Nephron (organoid): ENCODE data around the gene DHRSX.

Source experiments
- H3K27ac Mint-ChIP-seq, 3 experiments: 2 replicates each; pipeline ENCODE4 v1.8.0; 2020; ENCODE audit warnings: mixed read lengths in 3 of 3, mild to moderate bottlenecking in 2 of 3, moderate library complexity in 1 of 3
- H3K27me3 Mint-ChIP-seq: 2 replicates; pipeline ENCODE4 v1.8.0; 2021; ENCODE audit warnings: low read depth, mild to moderate bottlenecking, moderate library complexity, mixed read lengths
- H3K36me3 Mint-ChIP-seq: 2 replicates; pipeline ENCODE4 v1.8.0; 2020; ENCODE audit warnings: low read depth, mixed read lengths
- H3K4me1 Mint-ChIP-seq: 2 replicates; pipeline ENCODE4 v1.8.0; 2020; ENCODE audit warnings: mixed read lengths
- H3K4me3 Mint-ChIP-seq, 3 experiments: 2 replicates each; pipeline ENCODE4 v1.8.0; 2020; ENCODE audit warnings: mild to moderate bottlenecking in 3 of 3, mixed read lengths in 3 of 3, moderate library complexity in 2 of 3
- H3K9me3 Mint-ChIP-seq: 2 replicates; pipeline ENCODE4 v1.8.0; 2020; ENCODE audit warnings: mixed read lengths
- CTCF ChIP-seq, 3 experiments: fragments of 200-600 bp; sonication (generic); IDR thresholded peaks; one replicate each; pipeline ENCODE4 v1.5.0; 2021; ENCODE audit warnings: antibody characterized with exemption in 3 of 3; ENCODE audit not compliant: unreplicated experiment in 3 of 3

DHRSX gene

GRCh38 chrX:2299871-2300270 is 200.9 kb downstream of the DHRSX start:
- Mint-ChIP-seq H3K27me3 (peaks cover 4% of the 10 kb centered on the region), H3K4me1 (no peaks in the 10 kb centered on the region), H3K27ac (no peak overlapping the region), H3K9me3 (peaks cover 10% of the 10 kb centered on the region), H3K4me3 (no peak overlapping the region), H3K36me3 (peaks cover 20% of the 10 kb centered on the region)
- TF ChIP-seq CTCF (IDR thresholded peaks at IDR 0.05; ENCODE audit: unreplicated experiment in 3 of 3): no peak

- H3K27ac Mint-ChIP-seq: no peak overlapping the region
- no peaks in the 10 kb centered on the region for H3K4me1 Mint-ChIP-seq
- peaks cover 58% of the 10 kb centered on the region for H3K36me3 Mint-ChIP-seq
- TF ChIP-seq CTCF (IDR thresholded peaks at IDR 0.05; ENCODE audit: unreplicated experiment in 3 of 3): no peak
- H3K9me3 Mint-ChIP-seq: peaks cover 21% of the 10 kb centered on the region
- H3K4me3 Mint-ChIP-seq: no peak overlapping the region
- H3K27me3 Mint-ChIP-seq: peaks cover 6% of the 10 kb centered on the region
Measured at GRCh38 chrX:2286731-2287130, 214.0 kb downstream of the DHRSX start.

GRCh38 chrX:2284601-2285000 is 216.2 kb downstream of the DHRSX start:
- peaks cover 21% of the 10 kb centered on the region for H3K9me3 Mint-ChIP-seq
- H3K4me1 Mint-ChIP-seq: no peaks in the 10 kb centered on the region
- no peak for TF ChIP-seq CTCF (IDR thresholded peaks at IDR 0.05; ENCODE audit: unreplicated experiment in 3 of 3)
- H3K4me3 Mint-ChIP-seq: no peak overlapping the region
- H3K27ac Mint-ChIP-seq: no peak overlapping the region
- peaks cover 47% of the 10 kb centered on the region for H3K36me3 Mint-ChIP-seq
- peaks cover 6% of the 10 kb centered on the region for H3K27me3 Mint-ChIP-seq

- Mint-ChIP-seq H3K27me3 (peaks cover 6% of the 10 kb centered on the region), H3K4me3 (no peak overlapping the region), H3K27ac (no peak overlapping the region), H3K4me1 (no peaks in the 10 kb centered on the region), H3K9me3 (peaks cover 21% of the 10 kb centered on the region), H3K36me3 (peaks cover 47% of the 10 kb centered on the region)
- no peak for TF ChIP-seq CTCF (IDR thresholded peaks at IDR 0.05; ENCODE audit: unreplicated experiment in 3 of 3)
Measured at GRCh38 chrX:2284133-2284532, 216.6 kb downstream of the DHRSX start.

DNA sequence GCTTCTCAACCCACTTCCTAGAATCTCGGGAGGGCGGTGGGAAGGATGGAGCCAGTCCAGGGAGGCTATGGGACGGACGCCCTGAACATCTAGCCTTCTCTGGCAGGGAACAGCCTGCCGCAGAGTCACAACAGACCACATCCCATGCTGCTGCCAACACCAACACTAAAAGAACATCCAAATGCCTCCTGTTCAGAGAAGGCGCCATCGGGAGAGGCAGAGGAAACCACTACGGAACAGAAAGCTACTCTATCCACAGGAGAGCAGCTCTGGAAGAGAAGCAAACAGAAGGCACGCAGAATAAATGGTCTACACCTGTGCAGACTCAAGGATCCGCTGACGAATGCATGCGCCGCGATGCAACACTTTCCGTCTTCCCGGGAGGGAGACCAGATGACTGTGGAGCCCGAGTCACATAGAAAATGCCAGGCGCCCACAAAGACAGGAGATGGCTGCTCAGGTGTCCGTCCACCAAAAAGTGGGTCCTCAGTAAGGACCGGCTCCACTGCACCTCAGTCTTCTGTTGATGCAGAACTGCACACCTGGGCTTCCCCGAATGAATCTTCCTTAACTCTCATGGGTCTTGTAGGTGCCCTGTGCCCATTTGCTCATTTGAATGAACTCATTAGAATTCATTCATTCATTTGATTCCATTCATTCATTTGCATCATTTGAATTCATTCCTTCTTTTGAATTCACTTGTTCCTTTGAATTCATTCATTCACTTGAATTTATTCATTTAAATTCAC is 217.5 kb downstream of the DHRSX start:
- no peak overlapping the region for H3K27ac Mint-ChIP-seq

More for the DNA sequence above, 217.5 kb downstream of the DHRSX start:
- Mint-ChIP-seq H3K27me3 (peaks cover 6% of the 10 kb centered on the region), H3K4me1 (no peaks in the 10 kb centered on the region), H3K4me3 (no peak overlapping the region), H3K36me3 (peaks cover 47% of the 10 kb centered on the region), H3K9me3 (peaks cover 21% of the 10 kb centered on the region)
- TF ChIP-seq CTCF (IDR thresholded peaks at IDR 0.05; ENCODE audit: unreplicated experiment in 3 of 3): no peak
